Measurements from ENCODE around the gene ITGB2. TPM values are rescaled to one million over a fixed set of nuclear protein-coding genes. Genes with fewer than 3 reads are reported as not detected.

The ITGB2 gene
- total RNA-seq, 1 donor from 2014 or later: 11.5 TPM

DNA sequence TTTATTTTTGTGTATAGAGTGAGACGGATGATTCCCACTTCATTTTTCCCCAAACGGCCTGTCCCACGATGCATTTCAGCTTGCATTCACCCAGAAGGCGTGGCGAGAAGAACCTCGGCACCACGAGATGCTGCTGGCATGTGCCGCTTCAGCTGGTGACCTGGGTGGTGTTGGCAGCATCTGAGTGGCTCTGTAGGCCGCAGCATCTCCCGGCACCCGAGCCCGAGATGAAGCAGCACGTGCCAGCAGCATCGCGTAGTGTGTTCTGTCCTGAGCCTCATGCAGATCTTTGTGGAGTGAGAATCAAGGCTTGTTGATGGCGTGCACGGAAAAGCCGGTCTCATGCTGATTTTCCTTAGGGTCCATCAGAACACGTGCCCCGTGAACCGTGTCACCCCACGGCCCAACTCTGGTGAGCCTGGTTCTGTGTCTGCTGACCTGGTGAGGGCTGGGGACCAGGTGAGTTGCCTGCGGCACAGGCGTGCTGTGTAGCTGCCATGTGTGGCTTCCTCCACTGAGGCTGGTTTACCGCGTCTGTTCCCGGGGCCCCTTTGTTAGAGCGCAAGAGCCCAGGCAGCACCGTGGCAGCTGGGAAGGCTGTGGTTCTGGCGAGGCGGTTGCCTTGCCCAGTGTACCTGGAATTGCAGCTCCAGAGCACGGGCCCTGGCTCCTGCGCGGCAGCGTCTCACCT, 35.8 kb upstream of the ITGB2 start:
- intact Hi-C loops (cut with DNase I): no loop called here
- DNase-seq (ENCODE audit: low spot score): no peak

DNA sequence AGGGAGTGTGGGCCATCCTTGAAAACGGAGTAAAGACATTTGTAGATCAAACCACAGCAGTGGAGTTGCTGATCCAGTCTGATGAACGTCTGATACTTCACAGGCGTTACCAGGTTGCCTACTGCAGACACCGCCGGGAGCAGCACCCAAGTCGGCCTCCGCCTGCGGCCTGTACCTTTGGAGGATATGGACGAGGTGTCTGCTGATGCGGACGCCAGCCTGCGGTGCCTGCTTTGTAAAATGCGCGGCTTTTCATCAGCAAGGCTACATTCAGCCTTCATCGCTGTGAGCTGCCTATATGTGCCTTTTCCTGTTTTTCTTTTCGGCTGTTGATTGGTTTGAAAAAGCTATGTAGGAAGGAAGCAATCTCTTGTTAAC, 35.1 kb upstream of the ITGB2 start:
- no peak for DNase-seq (ENCODE audit: low spot score)
- intact Hi-C loops (cut with DNase I): no loop called here

DNA sequence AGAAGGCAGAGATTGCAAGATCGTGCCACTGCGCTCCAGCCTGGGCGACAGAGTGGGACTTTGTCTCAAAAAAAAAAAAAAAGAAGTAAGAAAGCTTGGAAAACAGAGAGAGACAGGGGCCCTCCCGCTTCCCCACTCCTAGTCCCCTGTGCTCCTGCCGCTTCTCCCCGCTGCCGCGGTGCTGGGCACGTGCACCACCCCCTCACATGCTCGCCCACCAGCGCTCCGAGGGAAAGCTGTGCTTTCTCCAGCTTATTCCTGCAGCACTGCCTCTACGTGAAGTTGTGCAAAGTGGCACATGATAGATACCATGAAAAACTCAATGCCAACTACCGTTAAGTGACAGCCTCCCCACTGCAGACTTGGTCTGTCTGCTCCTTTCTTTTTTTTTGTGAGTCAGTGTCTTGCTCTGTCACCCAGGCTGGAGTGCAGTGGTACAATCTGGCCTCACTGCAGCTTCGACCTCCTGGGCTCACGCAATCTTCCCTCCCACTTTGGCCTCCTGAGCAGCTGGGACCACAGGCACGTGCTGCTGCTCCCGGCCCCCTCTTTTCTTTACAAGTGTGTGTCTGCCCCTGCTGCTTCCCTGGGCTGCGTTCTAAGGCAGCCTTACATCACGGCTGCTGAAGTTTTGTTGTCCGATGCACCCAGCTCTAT, 34.6 kb upstream of the ITGB2 start:
- DNase-seq (ENCODE audit: low spot score): no peak
- intact Hi-C loops (cut with DNase I): no loop called here

DNA sequence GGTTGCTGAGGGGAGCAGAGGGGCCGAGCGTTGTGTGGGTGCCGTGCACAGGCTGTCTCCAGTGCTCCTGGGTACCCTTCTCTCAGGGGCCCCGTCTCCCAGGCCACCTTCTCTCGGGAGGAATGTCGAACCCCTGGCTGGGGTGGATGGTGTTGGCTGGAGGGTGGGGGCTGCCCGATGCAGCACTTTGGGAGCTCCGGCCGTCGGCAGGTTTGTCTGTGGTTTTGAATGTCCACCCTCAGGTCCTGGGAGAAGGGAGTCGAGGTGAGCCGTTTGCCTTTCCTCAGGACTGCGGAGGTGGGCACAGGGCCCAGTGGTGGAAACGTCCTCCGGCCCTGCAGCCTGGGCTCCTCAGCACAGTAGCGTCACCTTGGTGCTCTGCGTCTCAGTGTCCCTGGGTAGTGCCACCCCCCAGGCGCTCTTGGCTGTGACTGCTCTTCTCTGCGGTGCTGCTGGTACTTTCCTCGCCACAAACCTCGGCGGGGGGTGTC, 33.6 kb upstream of the ITGB2 start:
- DNase-seq (ENCODE audit: low spot score): no peak
- intact Hi-C loops (cut with DNase I): no loop called here

DNA sequence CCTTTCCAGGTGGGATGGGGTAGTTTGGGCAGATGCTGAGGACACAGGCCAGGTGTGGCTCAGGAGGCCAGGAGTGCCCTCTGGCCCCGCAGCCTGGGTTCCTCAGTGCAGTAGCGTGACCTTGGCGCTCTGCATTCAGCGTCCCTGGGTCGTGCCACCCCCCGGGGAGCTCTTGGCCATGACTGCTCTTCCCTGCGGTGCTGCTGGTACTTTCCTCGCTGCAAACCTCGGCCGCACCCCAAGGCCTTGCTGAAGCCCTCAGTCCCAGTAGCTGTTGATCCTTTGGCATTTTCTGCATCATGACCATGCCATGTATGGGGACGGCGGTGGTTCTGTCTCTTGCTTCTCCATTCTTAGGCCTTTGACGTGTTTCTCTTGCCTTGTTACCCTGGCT, 32.9 kb upstream of the ITGB2 start:
- DNase-seq (ENCODE audit: low spot score): no peak
- intact Hi-C loops (cut with DNase I): no loop called here

DNA sequence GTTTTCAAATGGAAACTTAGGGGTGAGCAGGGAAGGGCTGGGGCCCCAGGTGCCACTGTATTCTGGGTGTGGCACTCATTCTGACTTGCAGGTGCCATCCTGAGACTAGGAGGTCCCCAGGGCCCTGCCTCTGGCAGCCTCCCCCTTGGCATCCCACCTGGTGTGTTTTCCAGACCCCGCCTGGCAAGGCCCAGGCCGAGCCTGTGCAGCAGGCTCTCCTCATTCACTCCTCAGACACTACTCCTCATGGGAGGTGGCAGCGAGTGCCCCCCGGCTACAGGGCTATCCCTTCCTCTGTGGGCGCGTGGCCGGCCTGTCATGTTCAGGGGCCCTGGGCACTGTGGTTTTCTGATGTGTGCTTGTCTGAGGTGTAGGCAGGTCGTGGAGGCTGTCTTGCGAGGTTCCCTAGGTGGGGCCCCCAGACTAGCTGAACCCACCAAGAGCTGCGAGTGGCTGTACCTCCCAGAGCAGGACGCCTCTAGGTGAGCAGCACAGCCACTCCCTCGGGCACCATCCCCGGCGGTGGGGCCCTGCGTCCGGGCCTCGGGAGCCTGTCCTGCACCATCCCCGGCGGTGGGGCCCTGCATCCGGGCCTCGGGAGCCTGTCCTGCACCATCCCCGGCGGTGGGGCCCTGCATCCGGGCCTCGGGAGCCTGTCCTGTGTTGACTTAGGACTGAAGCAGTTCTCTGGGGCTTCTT, 32.4 kb upstream of the ITGB2 start:
- DNase-seq (ENCODE audit: low spot score): no peak

DNA sequence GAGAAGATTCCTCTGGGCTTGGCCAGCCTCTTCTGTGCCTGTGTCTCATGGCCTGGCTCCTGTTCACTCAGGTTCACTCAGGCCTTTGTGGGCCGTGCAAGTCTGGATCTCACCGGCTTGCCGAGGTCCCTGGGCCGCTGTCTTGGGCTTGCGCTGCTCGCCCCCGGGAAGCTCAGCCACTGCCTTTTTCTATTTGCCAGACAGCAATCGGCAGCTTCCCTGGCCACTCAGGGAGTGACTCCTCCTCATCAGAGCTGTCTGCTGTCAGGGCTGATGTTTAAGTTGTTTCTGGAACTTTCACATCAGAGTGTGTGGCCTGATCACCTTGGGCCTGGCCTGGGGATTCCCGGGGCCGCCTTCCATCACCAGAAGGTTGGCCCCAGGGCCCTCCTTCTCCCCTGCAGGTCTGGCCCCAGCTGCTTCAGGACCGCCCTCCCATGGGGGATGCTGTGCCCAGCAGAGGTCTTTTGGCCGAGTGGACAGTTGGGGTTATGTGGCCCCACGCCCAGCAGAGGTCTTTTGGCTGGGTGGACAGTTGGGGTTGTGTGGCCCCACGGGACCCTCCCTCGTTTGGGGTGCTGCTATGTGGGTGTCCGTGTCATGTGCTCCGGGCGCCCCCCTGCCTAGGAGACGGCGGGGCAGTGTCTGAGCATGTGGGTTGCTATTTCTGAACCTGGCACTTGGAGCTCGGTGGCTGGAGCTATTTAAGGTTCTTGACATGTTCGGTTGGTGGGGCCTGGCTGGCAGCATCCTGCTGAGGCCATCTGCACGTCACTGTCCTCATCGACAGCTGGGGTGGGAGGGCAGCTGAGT, 31.6 kb upstream of the ITGB2 start:
- peak; percentile 86 for DNase-seq (ENCODE audit: low spot score)
- intact Hi-C loops (cut with DNase I): no loop called here

More for the DNA sequence above, 32.4 kb upstream of the ITGB2 start:
- intact Hi-C loops (cut with DNase I): no loop called here

DNA sequence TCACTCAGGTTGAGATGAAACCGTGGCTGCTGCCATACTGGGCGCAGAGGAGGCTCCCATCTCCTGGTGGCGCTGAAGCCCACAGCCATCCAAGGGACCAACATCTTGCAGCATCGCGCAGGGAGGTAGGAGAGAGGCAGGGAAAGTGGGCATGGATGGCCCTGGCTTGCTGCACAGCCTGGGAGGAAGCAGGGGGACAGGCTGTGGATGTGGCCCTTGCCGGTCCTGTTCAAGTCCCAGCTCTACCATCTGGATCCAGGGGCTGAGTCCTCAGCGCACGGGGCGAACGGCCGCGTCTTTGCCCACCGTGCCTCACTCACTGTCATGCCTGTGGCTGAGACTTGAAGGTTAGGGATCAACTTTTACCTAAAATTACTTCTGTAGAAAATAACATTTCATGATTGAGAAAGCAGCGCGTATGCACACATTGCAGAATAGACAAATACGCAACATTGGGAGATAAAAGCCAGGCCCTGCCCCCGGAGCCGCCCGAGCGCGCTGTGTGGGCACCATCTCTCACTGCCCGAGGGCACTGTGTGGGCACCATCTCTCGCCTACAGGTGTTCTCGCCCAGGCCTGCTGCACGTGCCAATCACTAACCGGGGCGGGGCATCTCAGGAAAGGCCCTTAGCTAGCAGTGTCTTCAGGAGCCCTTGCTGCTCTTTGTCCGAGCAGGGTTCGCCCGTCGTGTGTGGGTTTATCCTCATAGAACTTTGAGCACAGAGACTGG, 30.7 kb upstream of the ITGB2 start:
- intact Hi-C loops (cut with DNase I): no loop called here

DNA sequence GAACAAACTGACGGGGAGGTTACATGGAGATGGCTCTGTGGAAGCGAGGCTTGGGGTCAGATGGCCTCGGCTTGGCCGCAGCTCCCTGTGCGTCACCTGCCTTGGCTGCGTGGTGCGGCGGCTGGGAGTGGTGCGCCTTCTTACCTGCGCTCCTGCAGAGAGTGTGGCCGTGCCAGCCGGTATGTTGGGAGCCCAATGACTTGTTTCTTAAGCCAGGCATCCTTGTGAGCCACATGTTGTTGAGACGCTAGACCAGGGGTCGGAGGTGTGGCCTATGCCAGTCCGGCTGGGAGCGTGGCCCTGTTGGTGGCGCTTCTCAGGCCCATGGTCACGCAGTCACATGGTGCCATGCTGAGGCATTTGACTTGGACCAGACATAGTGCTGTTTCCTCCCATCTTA, 29.7 kb upstream of the ITGB2 start:
- no peak for DNase-seq (ENCODE audit: low spot score)
- intact Hi-C loops (cut with DNase I): no loop called here

More for the DNA sequence above, 30.7 kb upstream of the ITGB2 start:
- DNase-seq (ENCODE audit: low spot score): no peak

DNA sequence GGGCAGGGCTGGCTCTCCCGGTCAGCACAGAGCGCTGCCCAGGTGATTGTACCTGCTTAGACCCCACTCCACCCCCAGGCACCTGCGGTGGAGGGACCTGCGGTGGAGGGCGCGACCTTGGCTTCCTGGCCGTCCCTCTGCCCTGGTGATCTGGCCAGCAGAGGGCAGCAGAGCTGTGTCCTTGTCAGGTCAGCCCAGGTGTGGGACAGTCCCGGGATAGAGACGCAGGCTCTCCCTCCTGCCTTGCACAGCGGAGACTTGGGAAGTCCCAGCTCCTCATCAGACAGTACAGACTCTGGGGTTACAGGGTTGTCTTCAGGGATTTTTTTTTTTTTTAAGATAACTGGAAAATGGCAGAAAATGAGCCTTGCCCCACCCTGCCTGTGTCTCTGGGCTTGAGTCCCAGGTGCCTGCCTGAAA, 29.1 kb upstream of the ITGB2 start:
- intact Hi-C loops (cut with DNase I): loop anchor here (1.0 to 2.0 kb wide), 2 partner anchors 179 to 188 kb away; no protein-coding TSS in a partner anchor
- peak; percentile 94 for DNase-seq (ENCODE audit: low spot score)

DNA sequence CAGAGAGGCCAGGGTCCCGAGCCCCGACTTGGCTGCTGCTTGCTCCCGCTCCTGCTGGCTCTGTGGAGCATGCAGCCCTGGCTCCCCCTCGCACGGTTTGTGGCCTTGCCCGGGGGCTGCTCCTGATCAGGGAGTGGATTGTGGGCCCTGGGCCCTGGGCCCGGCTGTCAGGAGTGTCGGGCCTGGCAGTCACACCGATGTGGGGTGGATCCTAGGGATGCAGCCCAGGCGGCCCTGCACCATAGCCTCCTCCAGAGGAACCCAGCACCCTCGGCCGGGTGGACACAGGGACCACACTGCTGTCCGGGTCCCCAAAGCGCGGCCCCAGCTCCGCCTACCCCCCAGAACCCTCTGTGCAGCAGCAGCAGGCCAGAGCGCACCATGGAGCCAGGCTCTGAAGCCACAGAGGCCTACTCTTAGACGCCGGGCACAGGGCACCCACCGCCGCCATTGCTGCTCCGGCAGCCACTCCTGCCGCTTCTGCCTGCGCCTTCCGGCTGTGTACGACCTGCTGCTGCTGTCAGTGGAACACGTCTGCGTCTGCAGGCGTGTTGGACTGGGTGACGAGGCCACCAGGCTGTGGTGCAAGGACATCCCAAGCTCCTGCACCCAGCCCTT, 28.6 kb upstream of the ITGB2 start:
- intact Hi-C loops (cut with DNase I): loop anchor here (1.0 to 2.0 kb wide), 2 partner anchors 180 to 188 kb away; no protein-coding TSS in a partner anchor
- DNase-seq (ENCODE audit: low spot score): no peak

DNA sequence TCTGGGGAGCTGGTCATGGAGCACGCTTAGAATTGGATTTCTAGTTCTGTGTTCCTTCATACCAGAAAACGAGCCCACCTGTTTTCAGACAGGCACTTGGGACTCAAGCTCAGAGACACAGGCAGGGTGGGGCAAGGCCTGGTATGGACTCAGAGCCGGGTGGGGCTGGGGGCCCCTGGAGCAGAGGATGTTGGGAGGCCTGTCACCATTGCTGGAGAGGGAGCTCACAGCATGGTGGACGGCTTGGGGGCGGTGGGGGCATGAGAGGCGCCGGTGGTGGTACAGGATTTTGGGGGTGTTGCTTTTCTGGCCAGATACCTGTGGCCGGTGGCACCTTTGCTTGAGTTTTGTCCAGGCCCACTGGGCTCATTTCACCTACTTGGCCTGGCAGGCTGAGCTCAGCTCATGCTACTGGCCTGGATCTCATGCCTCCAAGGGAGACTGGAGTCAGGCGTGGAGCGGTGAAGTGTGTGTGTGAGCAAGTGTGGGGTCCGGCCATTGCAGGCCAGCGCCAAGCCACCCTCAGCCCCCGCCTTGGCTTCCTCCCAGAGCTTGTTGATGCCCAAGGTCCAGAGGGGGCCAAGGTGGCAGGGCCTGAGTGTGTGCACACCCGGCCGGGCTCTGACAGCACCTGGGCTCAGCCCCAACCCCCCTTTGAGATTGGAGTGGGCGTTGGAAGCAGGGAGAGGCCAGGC, 27.9 kb upstream of the ITGB2 start:
- intact Hi-C loops (cut with DNase I): loop anchor here (1.0 to 2.0 kb wide), 2 partner anchors 180 to 189 kb away; no protein-coding TSS in a partner anchor
- peak; percentile 57 for DNase-seq (ENCODE audit: low spot score)

DNA sequence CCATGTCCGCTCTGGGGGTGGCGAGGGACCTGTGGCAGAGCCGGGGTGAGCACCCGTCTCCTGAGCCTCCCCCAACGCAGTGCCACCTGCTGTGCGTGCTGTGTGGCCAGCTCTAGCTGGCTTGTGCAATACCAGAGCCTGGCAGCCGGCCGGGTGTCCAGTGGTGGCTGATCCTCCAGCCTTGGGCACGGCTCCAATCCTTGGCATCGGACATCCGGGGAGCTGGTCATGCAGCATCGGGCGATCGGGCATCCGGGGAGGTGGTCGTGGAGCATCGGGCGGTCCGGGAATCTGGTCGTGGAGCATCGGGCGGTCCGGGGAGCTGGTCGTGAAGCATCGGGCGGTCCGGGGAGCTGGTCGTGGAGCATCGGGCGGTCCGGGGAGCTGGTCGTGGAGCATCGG, 27.2 kb upstream of the ITGB2 start:
- DNase-seq (ENCODE audit: low spot score): peak; percentile 77
- intact Hi-C loops (cut with DNase I): loop anchor here (2.0 kb wide), 1 partner anchor 181 kb away; no protein-coding TSS in a partner anchor

DNA sequence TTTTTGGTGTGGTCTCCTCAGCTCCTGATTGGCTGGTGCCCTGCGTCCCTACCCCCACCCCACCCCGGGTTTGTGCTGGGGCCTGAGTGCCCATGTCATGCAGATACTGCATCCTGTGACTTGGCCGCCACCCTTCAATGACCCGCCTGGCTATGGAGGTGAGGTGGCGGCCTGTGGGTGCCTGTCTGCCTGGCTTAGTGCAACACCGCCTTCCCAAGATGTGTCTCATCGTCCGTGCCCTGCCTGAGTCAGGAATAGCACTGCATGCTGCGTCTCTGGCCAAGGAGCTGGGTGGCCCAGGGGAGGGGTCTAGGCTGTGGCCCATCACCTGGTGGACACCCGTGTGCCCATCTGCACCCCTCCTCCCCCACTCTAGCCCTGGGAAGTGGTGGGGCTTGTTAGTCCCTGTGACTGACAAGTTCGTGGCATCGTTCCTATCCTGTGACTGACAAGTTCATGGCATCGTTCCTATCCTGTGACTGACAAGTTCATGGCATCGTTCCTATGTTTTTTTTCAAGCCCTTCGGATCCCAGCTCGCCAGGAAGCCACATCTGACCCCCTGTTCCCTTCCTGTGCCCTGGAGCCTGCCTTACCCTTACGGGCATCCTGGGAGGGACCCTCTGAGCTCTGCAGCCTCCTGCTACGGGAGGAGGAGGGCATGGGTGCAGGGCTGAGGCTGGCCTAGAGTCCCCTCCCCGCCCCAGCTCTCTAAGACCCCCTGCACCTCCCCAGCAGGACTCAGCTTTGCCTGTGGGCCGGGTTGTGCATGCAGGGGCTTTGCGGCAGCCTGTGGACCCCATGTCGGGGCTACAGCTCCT, 26.6 kb upstream of the ITGB2 start:
- intact Hi-C loops (cut with DNase I): no loop called here
- peak; percentile 76 for DNase-seq (ENCODE audit: low spot score)

DNA sequence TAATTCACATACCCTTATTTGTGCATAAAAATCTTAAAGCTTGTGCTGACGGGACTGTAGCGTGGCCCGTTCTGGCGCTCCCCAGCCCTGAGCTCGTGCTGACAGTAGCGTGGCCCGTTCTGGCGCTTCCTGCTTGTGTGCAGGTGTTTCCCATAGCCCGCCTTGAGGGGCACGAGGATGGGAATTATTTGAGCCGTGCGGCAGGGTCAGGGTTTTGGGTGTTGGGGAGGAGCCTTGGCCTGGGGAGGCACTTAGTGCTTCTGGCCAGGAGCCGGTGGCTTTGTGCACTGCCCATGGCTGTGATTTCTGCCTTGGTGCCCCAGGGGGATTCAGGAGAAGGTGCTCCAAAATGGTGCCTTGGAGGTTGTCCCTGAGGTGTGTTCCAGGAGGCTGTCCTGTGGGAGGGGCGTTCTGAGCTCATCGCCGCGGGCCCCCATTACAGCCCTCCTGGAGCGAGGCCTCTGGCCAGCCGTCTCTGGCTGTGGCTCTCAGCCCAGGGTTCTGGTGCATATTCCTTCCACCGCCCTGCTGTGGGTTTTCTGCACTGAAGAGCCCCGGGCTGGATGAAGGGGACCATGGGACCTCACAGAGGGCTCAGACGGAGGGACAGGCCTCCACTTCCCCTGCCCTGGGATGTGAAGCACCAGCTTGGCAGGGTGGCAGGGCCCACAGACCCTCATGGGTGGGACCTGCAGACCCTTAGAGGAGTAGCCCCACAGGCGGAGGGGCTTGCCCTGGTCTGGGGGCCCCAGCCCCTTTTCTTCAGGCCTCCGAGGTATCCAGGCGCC, 25.7 kb upstream of the ITGB2 start:
- intact Hi-C loops (cut with DNase I): no loop called here
- peak; percentile 69 for DNase-seq (ENCODE audit: low spot score)

DNA sequence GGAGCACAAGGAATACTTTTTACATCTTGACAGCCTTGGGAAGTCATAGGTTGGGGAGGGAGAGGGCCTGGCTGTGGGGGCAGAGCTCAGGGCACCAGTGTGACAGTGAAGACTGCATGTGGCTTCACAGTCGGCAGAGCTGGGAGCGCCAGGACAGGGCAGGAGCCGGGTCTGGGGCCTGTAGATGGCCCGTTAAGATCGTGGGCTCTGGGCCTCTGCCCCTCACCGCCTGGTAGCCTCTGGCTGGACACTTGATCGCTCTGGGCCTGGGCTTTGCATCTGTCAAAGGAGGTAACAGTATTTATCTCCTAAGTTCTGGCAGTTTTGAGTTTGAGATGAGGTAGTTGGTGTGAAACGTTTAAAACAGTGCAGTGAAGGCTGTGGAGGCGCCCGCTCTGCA, 23.9 kb upstream of the ITGB2 start:
- intact Hi-C loops (cut with DNase I): no loop called here
- peak; percentile 19 for DNase-seq (ENCODE audit: low spot score)
